HEK293 (cell line): Measurements from ENCODE around the gene RINT1.
"Not testable (repeated sequence)": the region's sequence is repeated elsewhere in the genome, so short reads cannot be mapped to it uniquely, and the experiment has no call there.

Experiments used
- CTCF ChIA-PET: fragments of 350-600 bp; formaldehyde crosslinking; extraction: SDS; loops from one replicate; lab custom pipeline; 2021; ENCODE audit warnings: antibody characterized with exemption; lab: Yijun Ruan, JAX
- POLR2A ChIA-PET: fragments of 300-600 bp; formaldehyde crosslinking; extraction: SDS; loops from one replicate; lab custom pipeline; 2020; ENCODE audit warnings: antibody characterized with exemption, inconsistent platforms; lab: Yijun Ruan, JAX
- H3K27ac ChIP-seq: fragments of 200-500 bp; sonication (Bioruptor generic); 2 replicates; pipeline ENCODE4 v1.5.1; 2014; ENCODE audit warnings: low read depth, low read length, control low read depth, inconsistent platforms; ENCODE audit errors: extremely low read depth
- H3K36me3 ChIP-seq, 2 experiments: fragments of 200-500 bp in 1 of 2; sonication (Bioruptor generic) in 1 of 2; 1 replicate in 1 of 2; 2 replicates in 1 of 2; pipeline ENCODE4 v1.5.1; 2014 to 2017; ENCODE audit warnings: inconsistent platforms in 2 of 2, low read length in 2 of 2; ENCODE audit not compliant: control insufficient read depth in 2 of 2, insufficient read depth in 1 of 2
- H3K4me1 ChIP-seq: fragments of 200-500 bp; sonication (Bioruptor generic); 2 replicates; pipeline ENCODE4 v1.5.1; 2014; ENCODE audit warnings: mild to moderate bottlenecking, low read length, inconsistent platforms; ENCODE audit not compliant: control insufficient read depth, insufficient read depth
- H3K4me3 ChIP-seq: 2 replicates; pipeline ENCODE4 v1.5.1; 2011; ENCODE audit warnings: low read depth, mild to moderate bottlenecking, control low read depth, low read length, moderate library complexity
- H3K9me3 ChIP-seq: fragments of 200-500 bp; sonication (Bioruptor generic); 2 replicates; pipeline ENCODE4 v1.5.1; 2014; ENCODE audit warnings: low read depth, low read length, inconsistent platforms; ENCODE audit not compliant: control insufficient read depth, insufficient read depth
- INSM2 ChIP-seq: fragments of 450-650 bp; formaldehyde crosslinking; IDR thresholded peaks from 2 replicates; pipeline ENCODE4 v1.5.1; 2016; ENCODE audit warnings: missing biosample characterization, missing genetic modification characterization
- KLF10 ChIP-seq: fragments of 450-650 bp; IDR thresholded peaks from 2 replicates; pipeline ENCODE4 v1.5.1; 2018; ENCODE audit warnings: missing biosample characterization, mild to moderate bottlenecking, missing genetic modification characterization
- KLF7 ChIP-seq: fragments of 450-650 bp; formaldehyde crosslinking; IDR thresholded peaks from 2 replicates; pipeline ENCODE4 v1.5.1; 2016; ENCODE audit warnings: missing biosample characterization, missing genetic modification characterization, borderline replicate concordance
- KLF9 ChIP-seq: fragments of 450-650 bp; formaldehyde crosslinking; IDR thresholded peaks from 2 replicates; pipeline ENCODE4 v1.5.1; 2016; ENCODE audit warnings: missing biosample characterization, missing genetic modification characterization, low read depth
- OSR2 ChIP-seq: fragments of 450-650 bp; formaldehyde crosslinking; IDR thresholded peaks from 2 replicates; pipeline ENCODE4 v1.5.1; 2016; ENCODE audit warnings: missing biosample characterization, missing genetic modification characterization
- PRDM10 ChIP-seq: fragments of 450-650 bp; formaldehyde crosslinking; IDR thresholded peaks from 2 replicates; pipeline ENCODE4 v1.5.1; 2016; ENCODE audit warnings: missing biosample characterization, missing genetic modification characterization
- SCRT2 ChIP-seq: fragments of 450-650 bp; formaldehyde crosslinking; IDR thresholded peaks from 2 replicates; pipeline ENCODE4 v1.5.1; 2016; ENCODE audit warnings: missing biosample characterization, missing genetic modification characterization
- ZFP69B ChIP-seq: fragments of 450-650 bp; formaldehyde crosslinking; IDR thresholded peaks from 2 replicates; pipeline ENCODE4 v1.5.1; 2016; ENCODE audit warnings: missing biosample characterization, missing genetic modification characterization
- ZNF140 ChIP-seq: fragments of 450-650 bp; formaldehyde crosslinking; IDR thresholded peaks from 2 replicates; pipeline ENCODE4 v1.5.1; 2016; ENCODE audit warnings: missing biosample characterization, missing genetic modification characterization
- ZNF354C ChIP-seq: fragments of 450-650 bp; formaldehyde crosslinking; IDR thresholded peaks from 2 replicates; pipeline ENCODE4 v1.5.1; 2016; ENCODE audit warnings: missing biosample characterization, missing genetic modification characterization, low read depth, borderline replicate concordance
- ZNF404 ChIP-seq: fragments of 450-650 bp; formaldehyde crosslinking; IDR thresholded peaks from 2 replicates; pipeline ENCODE4 v1.5.1; 2017; ENCODE audit warnings: missing biosample characterization, missing genetic modification characterization
- ZNF514 ChIP-seq: fragments of 450-650 bp; formaldehyde crosslinking; IDR thresholded peaks from 2 replicates; pipeline ENCODE4 v1.5.1; 2016; ENCODE audit warnings: missing biosample characterization, missing genetic modification characterization
- ZNF664 ChIP-seq: fragments of 450-650 bp; formaldehyde crosslinking; IDR thresholded peaks from 2 replicates; pipeline ENCODE4 v1.5.1; 2016; ENCODE audit warnings: missing biosample characterization, missing genetic modification characterization
- TF ChIP-seq, protein P1 (sequence below): fragments of 450-650 bp; formaldehyde crosslinking; IDR thresholded peaks from 2 replicates; pipeline ENCODE4 v1.5.1; 2016; ENCODE audit warnings: missing biosample characterization, missing genetic modification characterization
- TF ChIP-seq, protein P2 (sequence below): fragments of 450-650 bp; formaldehyde crosslinking; IDR thresholded peaks from 2 replicates; pipeline ENCODE4 v1.5.1; 2016; ENCODE audit warnings: missing biosample characterization, missing genetic modification characterization
- TF ChIP-seq, protein P3 (sequence below): fragments of 450-650 bp; formaldehyde crosslinking; IDR thresholded peaks from 2 replicates; pipeline ENCODE4 v1.5.1; 2016; ENCODE audit warnings: missing biosample characterization, missing genetic modification characterization, borderline replicate concordance

The RINT1 gene

GRCh38 chr7:105599080-105599479 is 67.1 kb downstream of the RINT1 start:
- H3K27ac ChIP-seq, POLR2A ChIA-PET, H3K9me3 ChIP-seq, H3K4me3 ChIP-seq, H3K4me1 ChIP-seq, H3K36me3 ChIP-seq: not testable (repeated sequence)
- peak; percentile 54; the same call in 1 of the 2 replicates for TF ChIP-seq ZNF664 (tag by site-specific recombination)
- CTCF ChIA-PET: interaction anchor here (1.8 kb wide), 1 partner anchor 10 kb away, joined by 8 read pairs; no protein-coding TSS in a partner anchor

GRCh38 chr7:105599551-105599950 is 67.5 kb downstream of the RINT1 start:
- CTCF ChIA-PET: interaction anchor here (1.8 kb wide), 1 partner anchor 10 kb away, joined by 8 read pairs; no protein-coding TSS in a partner anchor
- H3K4me1 ChIP-seq: no peaks in the 10 kb centered on the region
- no peak overlapping the region for H3K4me3 ChIP-seq
- H3K27ac ChIP-seq: no peak overlapping the region
- no peaks in the 10 kb centered on the region for H3K9me3 ChIP-seq
- TF ChIP-seq KLF9 (tag by site-specific recombination): no peak
- TF ChIP-seq SCRT2: no peak
- TF ChIP-seq ZNF514 (tag by site-specific recombination): no peak
- no peak for TF ChIP-seq ZNF140 (tag by site-specific recombination)
- TF ChIP-seq ZNF404 (tag by site-specific recombination): no peak
- no peak for TF ChIP-seq ZNF664 (tag by site-specific recombination)
- no peak for TF ChIP-seq ZNF354C (tag by site-specific recombination)
- TF ChIP-seq, protein P1, sequence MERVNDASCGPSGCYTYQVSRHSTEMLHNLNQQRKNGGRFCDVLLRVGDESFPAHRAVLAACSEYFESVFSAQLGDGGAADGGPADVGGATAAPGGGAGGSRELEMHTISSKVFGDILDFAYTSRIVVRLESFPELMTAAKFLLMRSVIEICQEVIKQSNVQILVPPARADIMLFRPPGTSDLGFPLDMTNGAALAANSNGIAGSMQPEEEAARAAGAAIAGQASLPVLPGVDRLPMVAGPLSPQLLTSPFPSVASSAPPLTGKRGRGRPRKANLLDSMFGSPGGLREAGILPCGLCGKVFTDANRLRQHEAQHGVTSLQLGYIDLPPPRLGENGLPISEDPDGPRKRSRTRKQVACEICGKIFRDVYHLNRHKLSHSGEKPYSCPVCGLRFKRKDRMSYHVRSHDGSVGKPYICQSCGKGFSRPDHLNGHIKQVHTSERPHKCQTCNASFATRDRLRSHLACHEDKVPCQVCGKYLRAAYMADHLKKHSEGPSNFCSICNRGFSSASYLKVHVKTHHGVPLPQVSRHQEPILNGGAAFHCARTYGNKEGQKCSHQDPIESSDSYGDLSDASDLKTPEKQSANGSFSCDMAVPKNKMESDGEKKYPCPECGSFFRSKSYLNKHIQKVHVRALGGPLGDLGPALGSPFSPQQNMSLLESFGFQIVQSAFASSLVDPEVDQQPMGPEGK: no peak
- no peak for TF ChIP-seq OSR2 (tag by site-specific recombination)
- TF ChIP-seq INSM2: no peak
- no peak for TF ChIP-seq ZFP69B (tag by site-specific recombination)
- TF ChIP-seq PRDM10: no peak
- TF ChIP-seq, protein P2, sequence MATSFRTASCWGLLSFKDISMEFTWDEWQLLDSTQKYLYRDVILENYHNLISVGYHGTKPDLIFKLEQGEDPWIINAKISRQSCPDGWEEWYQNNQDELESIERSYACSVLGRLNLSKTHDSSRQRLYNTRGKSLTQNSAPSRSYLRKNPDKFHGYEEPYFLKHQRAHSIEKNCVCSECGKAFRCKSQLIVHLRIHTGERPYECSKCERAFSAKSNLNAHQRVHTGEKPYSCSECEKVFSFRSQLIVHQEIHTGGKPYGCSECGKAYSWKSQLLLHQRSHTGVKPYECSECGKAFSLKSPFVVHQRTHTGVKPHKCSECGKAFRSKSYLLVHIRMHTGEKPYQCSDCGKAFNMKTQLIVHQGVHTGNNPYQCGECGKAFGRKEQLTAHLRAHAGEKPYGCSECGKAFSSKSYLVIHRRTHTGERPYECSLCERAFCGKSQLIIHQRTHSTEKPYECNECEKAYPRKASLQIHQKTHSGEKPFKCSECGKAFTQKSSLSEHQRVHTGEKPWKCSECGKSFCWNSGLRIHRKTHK (tag by site-specific recombination): no peak
- no peak for TF ChIP-seq KLF10 (tag by site-specific recombination)
- no peak for TF ChIP-seq KLF7 (tag by site-specific recombination)
- TF ChIP-seq, protein P3, sequence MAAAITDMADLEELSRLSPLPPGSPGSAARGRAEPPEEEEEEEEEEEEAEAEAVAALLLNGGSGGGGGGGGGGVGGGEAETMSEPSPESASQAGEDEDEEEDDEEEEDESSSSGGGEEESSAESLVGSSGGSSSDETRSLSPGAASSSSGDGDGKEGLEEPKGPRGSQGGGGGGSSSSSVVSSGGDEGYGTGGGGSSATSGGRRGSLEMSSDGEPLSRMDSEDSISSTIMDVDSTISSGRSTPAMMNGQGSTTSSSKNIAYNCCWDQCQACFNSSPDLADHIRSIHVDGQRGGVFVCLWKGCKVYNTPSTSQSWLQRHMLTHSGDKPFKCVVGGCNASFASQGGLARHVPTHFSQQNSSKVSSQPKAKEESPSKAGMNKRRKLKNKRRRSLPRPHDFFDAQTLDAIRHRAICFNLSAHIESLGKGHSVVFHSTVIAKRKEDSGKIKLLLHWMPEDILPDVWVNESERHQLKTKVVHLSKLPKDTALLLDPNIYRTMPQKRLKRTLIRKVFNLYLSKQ: no peak
- no peaks in the 10 kb centered on the region for H3K36me3 ChIP-seq
- POLR2A ChIA-PET: no interaction called here
